NCI-H2171 (cell line): ENCODE measurements around the gene FSHR.

Experiments used
- DNase-seq: peaks from one replicate; lab custom pipeline; 2025; lab: John Stamatoyannopoulos, UW

Gene FSHR

GRCh38 chr2:48952614-48953013, 201.7 kb downstream of the FSHR start:
- no peak for DNase-seq

- no peak for DNase-seq
These were observed 202.2 kb downstream of the FSHR start for GRCh38 chr2:48952143-48952542.

GRCh38 chr2:48948400-48949125, 205.8 kb downstream of the FSHR start:
- no peak for DNase-seq

GRCh38 chr2:48946449-48947048, 207.8 kb downstream of the FSHR start:
- peak; percentile 42 for DNase-seq

- DNase-seq = no peak
These were observed 209.4 kb downstream of the FSHR start for GRCh38 chr2:48944956-48945355.

GRCh38 chr2:48943436-48943835, 210.9 kb downstream of the FSHR start:
- no peak for DNase-seq

GRCh38 chr2:48941908-48942307, 212.4 kb downstream of the FSHR start:
- DNase-seq = no peak

GRCh38 chr2:48941456-48941855, 212.9 kb downstream of the FSHR start:
- DNase-seq = no peak

GRCh38 chr2:48940606-48941005, 213.7 kb downstream of the FSHR start:
- DNase-seq = peak; percentile 16

- no peak for DNase-seq
These were observed 215.1 kb downstream of the FSHR start for GRCh38 chr2:48939232-48939631.

- DNase-seq = no peak
These were observed 216.1 kb downstream of the FSHR start for GRCh38 chr2:48938231-48938630.

GRCh38 chr2:48934807-48935206, 219.5 kb downstream of the FSHR start:
- DNase-seq = no peak

GRCh38 chr2:48933828-48934497, 220.4 kb downstream of the FSHR start:
- no peak for DNase-seq

- DNase-seq = no peak
These were observed 221.6 kb downstream of the FSHR start for GRCh38 chr2:48932667-48933066.

- no peak for DNase-seq
These were observed 224.6 kb downstream of the FSHR start for GRCh38 chr2:48929571-48930301.

GRCh38 chr2:48927355-48927754, 227.0 kb downstream of the FSHR start:
- no peak for DNase-seq

GRCh38 chr2:48915884-48916283, 238.4 kb downstream of the FSHR start:
- DNase-seq = no peak

- DNase-seq = no peak
These were observed 239.1 kb downstream of the FSHR start for GRCh38 chr2:48915227-48915626.

- no peak for DNase-seq
These were observed 239.7 kb downstream of the FSHR start for GRCh38 chr2:48914477-48915089.
